Measurements from ENCODE around the gene CILP2. TPM values are rescaled to one million over a fixed set of nuclear protein-coding genes. Genes with fewer than 3 reads are reported as not detected.

Gene CILP2
- total RNA-seq: under 1 TPM in 8 of 10 donors, not detected in 2; 0.09 to 0.61 (median 0.23) TPM
- under 1 TPM; 0.07 to 0.23 TPM for polyA plus RNA-seq
- long read RNA-seq, donor 1, partial matches to known transcripts: 0 of 1 reads
- long read RNA-seq, donor 1, other reads (novel, unspliced or antisense): 1 of 1 reads
- long read RNA-seq, donor 2, partial matches to known transcripts: 0 of 2 reads
- long read RNA-seq, donor 2, other reads (novel, unspliced or antisense): 2 of 2 reads
- long read RNA-seq, donor 3: 0 reads

GRCh38 chr19:19538061-19538784 lies at the start of gene CILP2:
TSS of gene CILP2 (plus strand) at chr19:19538265. CDS start at chr19:19538350, 85 bp downstream.
- Histone ChIP-seq H3K4me1 (peaks cover 9 to 35% (median 26%) of the 10 kb centered on the region in 9 donors), H3K27me3 (peaks cover 4 to 64% (median 53%) of the 10 kb centered on the region in 7 donors), H3K27ac (no peak within 1 kb of the TSS), H3K36me3 (no peaks in the 10 kb centered on the region), H3K9me3 (no peaks in the 10 kb centered on the region), H3K4me3 (peak within 1 kb of the TSS in 9 of 10 donors; percentile 19 to 47 (median 36))
- intact Hi-C loops (cut with DNase I): loop anchor here in 4 of 10 donors (10.0 kb wide), 3 partner anchors 397 to 427 kb away; no protein-coding TSS in a partner anchor
- no peak for TF ChIP-seq CTCF (IDR thresholded peaks at IDR 0.05)
- ATAC-seq (peak in 7 of 8 donors; percentile 14 to 48 (median 27)), DNase-seq (peak in 1 of 2 donors; percentile 48)
- WGBS, 2 donors: 3% methylated on average over 45 to 56 of the region's 56 CpGs

GRCh38 chr19:19488875-19489690 lies 49.0 kb upstream of the CILP2 start:
- H3K36me3 ChIP-seq: peaks cover 0 to 48% (median 8%) of the 10 kb centered on the region in 9 donors
- H3K27me3 ChIP-seq: no peaks in the 10 kb centered on the region
- peak overlapping the region in 7 of 10 donors; percentile 18 to 47 (median 26) for H3K4me3 ChIP-seq
- no peak for TF ChIP-seq CTCF (IDR thresholded peaks at IDR 0.05)
- peaks cover 22 to 66% (median 49%) of the 10 kb centered on the region in 9 donors for H3K4me1 ChIP-seq
- intact Hi-C loops (cut with DNase I): loop anchor here in 3 of 10 donors (5.0 to 10.0 kb wide), 3 partner anchors 82 to 102 kb away; partner anchors contain the start of gene GATAD2A (in 2 of the 3)
- DNase-seq (peak; percentile 61 to 87), ATAC-seq (peak; percentile 42 to 84 (median 73))
- peak overlapping the region; percentile 36 to 91 (median 80) for H3K27ac ChIP-seq
- 32 to 45% methylated on average over 14 of the region's 14 CpGs for WGBS, 2 donors
- H3K9me3 ChIP-seq: no peaks in the 10 kb centered on the region

GRCh38 chr19:19489804-19490204 lies 48.3 kb upstream of the CILP2 start:
- Histone ChIP-seq H3K9me3 (no peaks in the 10 kb centered on the region), H3K36me3 (peaks cover 0 to 54% (median 15%) of the 10 kb centered on the region in 9 donors), H3K27me3 (no peaks in the 10 kb centered on the region), H3K4me3 (peak overlapping the region in 5 of 10 donors; percentile 19 to 47 (median 29)), H3K4me1 (peaks cover 22 to 58% (median 47%) of the 10 kb centered on the region in 9 donors), H3K27ac (peak overlapping the region; percentile 36 to 91 (median 80))
- ATAC-seq (peak in 6 of 8 donors; percentile 1 to 12 (median 9)), DNase-seq (no peak)
- no peak for TF ChIP-seq CTCF (IDR thresholded peaks at IDR 0.05)
- 51 to 54% methylated on average over 9 of the region's 9 CpGs for WGBS, 2 donors
- intact Hi-C loops (cut with DNase I): loop anchor here (1.0 to 10.0 kb wide), 7 partner anchors 83 to 295 kb away; partner anchors contain the start of genes GATAD2A (in 2 of the 10), BORCS8 (in 1 of the 10) and RFXANK (in 1 of the 10)
